Measurements from ENCODE around the gene SCAP. TPM values are rescaled to one million over a fixed set of nuclear protein-coding genes. Genes with fewer than 3 reads are reported as not detected.

The SCAP gene
- total RNA-seq, 2 experiments from 2014 or later = 58.3 to 60.3 TPM

DNA sequence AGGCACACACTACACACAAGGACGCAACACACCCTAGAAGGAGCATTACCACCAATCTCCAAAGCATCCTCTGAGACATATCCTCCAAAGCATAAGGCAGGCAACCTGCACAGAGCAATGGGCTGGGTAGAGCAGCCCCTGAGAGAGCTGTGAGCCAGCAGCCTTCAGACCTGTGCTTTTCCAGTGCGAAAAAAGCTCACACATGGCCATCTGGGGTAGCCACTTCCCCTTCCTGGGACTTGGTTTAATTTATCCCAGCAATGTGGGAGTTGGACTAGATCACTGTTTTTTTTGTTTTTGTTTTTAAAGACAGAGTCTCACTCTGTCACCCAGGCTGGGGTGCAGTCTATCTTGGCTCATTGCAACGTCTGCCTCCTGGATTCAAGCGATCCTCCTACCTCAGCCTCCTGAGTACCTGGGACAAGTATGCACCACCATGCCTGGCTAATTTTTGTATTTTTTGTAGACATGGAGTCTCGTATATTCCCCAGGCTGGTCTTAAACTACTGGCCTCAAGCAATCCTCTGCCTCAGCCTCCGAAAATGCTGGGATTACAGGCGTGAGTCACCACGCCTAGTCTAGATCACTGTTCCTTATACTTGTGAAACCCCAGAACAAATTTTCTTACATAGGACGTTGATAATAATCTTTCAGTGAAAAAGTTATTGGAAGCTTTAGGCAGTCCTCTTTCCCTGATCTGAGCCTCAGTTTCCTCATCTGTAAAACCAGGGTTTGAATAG lies 76.0 kb downstream of the SCAP start:
- no peaks in the 10 kb centered on the region for H3K9me3 ChIP-seq (ENCODE audit: control insufficient read depth in 1 of 2, insufficient read depth in 1 of 2, low read length in 2 of 2)
- peaks cover 57% of the 10 kb centered on the region for H3K36me3 Mint-ChIP-seq (ENCODE audit: low read depth)
- H3K9me3 Mint-ChIP-seq = no peaks in the 10 kb centered on the region
- intact Hi-C loops (cut with DNase I, micrococcal nuclease) = no loop called here
- peak overlapping the region; percentile 14 for H3K27ac Mint-ChIP-seq
- no peaks in the 10 kb centered on the region for H3K27me3 ChIP-seq (ENCODE audit: control insufficient read depth in 1 of 2, insufficient read depth in 2 of 2, low read length in 2 of 2)
- no peak overlapping the region for H3K27ac ChIP-seq (ENCODE audit: low read depth in 1 of 2, low read length in 2 of 2)
- TF ChIP-seq, protein P1, sequence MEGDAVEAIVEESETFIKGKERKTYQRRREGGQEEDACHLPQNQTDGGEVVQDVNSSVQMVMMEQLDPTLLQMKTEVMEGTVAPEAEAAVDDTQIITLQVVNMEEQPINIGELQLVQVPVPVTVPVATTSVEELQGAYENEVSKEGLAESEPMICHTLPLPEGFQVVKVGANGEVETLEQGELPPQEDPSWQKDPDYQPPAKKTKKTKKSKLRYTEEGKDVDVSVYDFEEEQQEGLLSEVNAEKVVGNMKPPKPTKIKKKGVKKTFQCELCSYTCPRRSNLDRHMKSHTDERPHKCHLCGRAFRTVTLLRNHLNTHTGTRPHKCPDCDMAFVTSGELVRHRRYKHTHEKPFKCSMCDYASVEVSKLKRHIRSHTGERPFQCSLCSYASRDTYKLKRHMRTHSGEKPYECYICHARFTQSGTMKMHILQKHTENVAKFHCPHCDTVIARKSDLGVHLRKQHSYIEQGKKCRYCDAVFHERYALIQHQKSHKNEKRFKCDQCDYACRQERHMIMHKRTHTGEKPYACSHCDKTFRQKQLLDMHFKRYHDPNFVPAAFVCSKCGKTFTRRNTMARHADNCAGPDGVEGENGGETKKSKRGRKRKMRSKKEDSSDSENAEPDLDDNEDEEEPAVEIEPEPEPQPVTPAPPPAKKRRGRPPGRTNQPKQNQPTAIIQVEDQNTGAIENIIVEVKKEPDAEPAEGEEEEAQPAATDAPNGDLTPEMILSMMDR (IDR thresholded peaks at IDR 0.05) = no peak
- POLR2A ChIA-PET = no interaction called here
- H3K4me1 ChIP-seq (ENCODE audit: insufficient read depth, low read length) = peaks cover 7% of the 10 kb centered on the region
- no peaks in the 10 kb centered on the region for H3K27me3 Mint-ChIP-seq
- H3K4me3 Mint-ChIP-seq = no peak overlapping the region
- H3K4me1 Mint-ChIP-seq (ENCODE audit: low read depth) = peaks cover 8% of the 10 kb centered on the region
- ATAC-seq (ENCODE audit: poor library complexity) (no peak), DNase-seq (no peak)
- H3K4me3 ChIP-seq (ENCODE audit: low read length) = no peak overlapping the region
- CTCF ChIA-PET = no interaction called here
- H3K36me3 ChIP-seq (ENCODE audit: insufficient read depth, low read length) = peaks cover 43% of the 10 kb centered on the region

DNA sequence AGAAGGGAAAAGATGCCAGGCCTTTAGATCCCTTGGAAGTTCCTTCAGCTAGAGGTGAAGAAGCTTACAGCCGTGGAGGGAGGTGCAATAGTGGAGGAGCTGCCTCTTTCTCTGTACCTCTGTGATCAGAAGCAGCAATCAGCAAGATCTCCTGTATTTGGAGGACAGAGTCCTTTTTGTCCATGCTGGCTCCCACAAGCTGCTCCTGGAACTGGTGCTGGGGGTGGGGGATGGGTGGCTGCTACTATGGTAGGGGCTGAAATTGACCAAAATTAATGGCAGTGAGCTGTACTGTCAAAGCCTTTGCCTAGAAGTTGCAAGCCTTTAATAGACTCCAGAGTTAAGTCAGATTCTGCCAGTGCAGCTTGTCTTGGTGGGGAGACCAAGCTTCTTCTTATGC lies 76.7 kb downstream of the SCAP start:
- Histone ChIP-seq H3K4me3 (ENCODE audit: low read length) (no peak overlapping the region), H3K27me3 (ENCODE audit: control insufficient read depth in 1 of 2, insufficient read depth in 2 of 2, low read length in 2 of 2) (no peaks in the 10 kb centered on the region), H3K36me3 (ENCODE audit: insufficient read depth, low read length) (peaks cover 42% of the 10 kb centered on the region), H3K27ac (ENCODE audit: low read depth in 1 of 2, low read length in 2 of 2) (no peak overlapping the region), H3K9me3 (ENCODE audit: control insufficient read depth in 1 of 2, insufficient read depth in 1 of 2, low read length in 2 of 2) (no peaks in the 10 kb centered on the region), H3K4me1 (ENCODE audit: insufficient read depth, low read length) (peaks cover 10% of the 10 kb centered on the region)
- POLR2A ChIA-PET = no interaction called here
- DNase-seq (no peak), ATAC-seq (ENCODE audit: poor library complexity) (no peak)
- TF ChIP-seq, protein P1 (IDR thresholded peaks at IDR 0.05) = no peak
- Mint-ChIP-seq H3K4me1 (ENCODE audit: low read depth) (peaks cover 15% of the 10 kb centered on the region), H3K36me3 (ENCODE audit: low read depth) (peaks cover 60% of the 10 kb centered on the region), H3K4me3 (no peak overlapping the region), H3K27ac (peak overlapping the region; percentile 14), H3K9me3 (no peaks in the 10 kb centered on the region), H3K27me3 (no peaks in the 10 kb centered on the region)
- CTCF ChIA-PET = no interaction called here
- intact Hi-C loops (cut with DNase I, micrococcal nuclease) = no loop called here

DNA sequence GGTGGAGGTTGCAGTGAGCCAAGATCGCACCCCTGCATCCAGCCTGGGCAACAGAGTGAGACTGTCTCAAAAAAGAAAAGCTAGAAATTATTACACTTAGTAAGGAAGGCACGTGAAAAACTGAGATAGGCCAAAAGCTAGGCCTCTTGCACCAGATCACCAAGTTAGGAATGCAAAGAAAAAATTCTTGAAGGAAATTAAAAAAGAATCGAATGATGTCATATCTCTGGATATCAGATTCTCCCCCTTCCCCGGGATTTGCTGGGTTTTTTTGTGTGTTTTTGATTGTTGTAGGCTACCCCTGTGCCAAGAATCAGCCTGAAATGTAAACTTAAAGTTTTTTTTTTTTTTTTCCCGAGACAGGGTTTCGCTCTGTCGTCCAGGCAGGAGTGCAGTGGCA lies 77.5 kb downstream of the SCAP start:
- intact Hi-C loops (cut with DNase I, micrococcal nuclease) = no loop called here
- peaks cover 10% of the 10 kb centered on the region for H3K4me1 ChIP-seq (ENCODE audit: insufficient read depth, low read length)
- ChIA-PET CTCF (no interaction called here), POLR2A (no interaction called here)
- H3K4me3 ChIP-seq (ENCODE audit: low read length) = no peak overlapping the region
- ATAC-seq (ENCODE audit: poor library complexity) = no peak
- H3K27ac ChIP-seq (ENCODE audit: low read depth in 1 of 2, low read length in 2 of 2) = no peak overlapping the region
- H3K9me3 ChIP-seq (ENCODE audit: control insufficient read depth in 1 of 2, insufficient read depth in 1 of 2, low read length in 2 of 2) = no peaks in the 10 kb centered on the region
- no peaks in the 10 kb centered on the region for H3K9me3 Mint-ChIP-seq
- H3K36me3 ChIP-seq (ENCODE audit: insufficient read depth, low read length) = peaks cover 42% of the 10 kb centered on the region
- TF ChIP-seq, protein P1 (IDR thresholded peaks at IDR 0.05) = no peak
- H3K4me3 Mint-ChIP-seq = no peak overlapping the region
- no peak for DNase-seq
- peaks cover 22% of the 10 kb centered on the region for H3K4me1 Mint-ChIP-seq (ENCODE audit: low read depth)
- H3K27me3 ChIP-seq (ENCODE audit: control insufficient read depth in 1 of 2, insufficient read depth in 2 of 2, low read length in 2 of 2) = no peaks in the 10 kb centered on the region
- H3K36me3 Mint-ChIP-seq (ENCODE audit: low read depth) = peaks cover 53% of the 10 kb centered on the region
- H3K27me3 Mint-ChIP-seq = no peaks in the 10 kb centered on the region
- H3K27ac Mint-ChIP-seq = no peak overlapping the region

Data from CD4-positive, alpha-beta T cell (primary cell).